HepG2 (cell line): ENCODE data around the gene FGGY. TPM values are rescaled to one million over a fixed set of nuclear protein-coding genes. Genes with fewer than 3 reads are reported as not detected.
A peak's percentile ranks its signal among the peaks of the same experiment; 100 is the strongest.

Experiments
- CREB1 ChIP-seq, 2 experiments: fragments of 450-650 bp in 1 of 2; IDR thresholded peaks; 2 replicates each; pipeline ENCODE4 v1.6.1; 2016 to 2017; ENCODE audit warnings: control low read depth in 1 of 2, mild to moderate bottlenecking in 1 of 2, missing compliant biosample characterization in 1 of 2, missing genetic modification characterization in 1 of 2
- ELF1 ChIP-seq: sonication (generic); formaldehyde crosslinking; IDR thresholded peaks from 2 replicates; pipeline ENCODE4 v1.4.0; 2020; ENCODE audit warnings: missing genetic modification reagents
- FOXK1 ChIP-seq: sonication (generic); formaldehyde crosslinking; IDR thresholded peaks from 2 replicates; pipeline ENCODE4 v1.4.0; 2020; ENCODE audit warnings: low read depth, missing genetic modification reagents, borderline replicate concordance
- FOXO1 ChIP-seq: sonication (generic); formaldehyde crosslinking; IDR thresholded peaks from 2 replicates; pipeline ENCODE4 v1.4.0; 2020; ENCODE audit warnings: missing genetic modification reagents
- GATAD2A ChIP-seq: IDR thresholded peaks from 2 replicates; pipeline ENCODE4 v1.6.1; 2016
- GPN1 ChIP-seq: sonication (generic); formaldehyde crosslinking; IDR thresholded peaks from 2 replicates; pipeline ENCODE4 v1.5.1; 2020; ENCODE audit warnings: missing genetic modification reagents, borderline replicate concordance
- HDAC1 ChIP-seq: sonication (generic); formaldehyde crosslinking; IDR thresholded peaks from 2 replicates; pipeline ENCODE4 v1.5.1; 2020; ENCODE audit warnings: mild to moderate bottlenecking, missing genetic modification reagents
- HNF4A ChIP-seq: sonication (generic); formaldehyde crosslinking; IDR thresholded peaks from 2 replicates; pipeline ENCODE4 v1.4.0; 2020; ENCODE audit warnings: missing genetic modification reagents
- ISX ChIP-seq: sonication (generic); formaldehyde crosslinking; conservative IDR thresholded peaks from 2 replicates; pipeline ENCODE4 v1.5.0; 2020; ENCODE audit warnings: missing genetic modification reagents
- MAFK ChIP-seq, 2 experiments: IDR thresholded peaks in 1 of 2; conservative IDR thresholded peaks in 1 of 2; 2 replicates each; pipeline ENCODE4 v1.6.1; 2011; ENCODE audit warnings: improper control_type of control experiment in 2 of 2, low read length in 2 of 2
- MED1 ChIP-seq: sonication (generic); formaldehyde crosslinking; IDR thresholded peaks from 2 replicates; pipeline ENCODE4 v1.4.0; 2020; ENCODE audit warnings: missing genetic modification reagents
- PAXIP1 ChIP-seq: sonication (generic); formaldehyde crosslinking; conservative IDR thresholded peaks from 2 replicates; pipeline ENCODE4 v1.4.0; 2020; ENCODE audit warnings: mild to moderate bottlenecking, missing genetic modification reagents, moderate library complexity
- POGZ ChIP-seq: sonication (generic); formaldehyde crosslinking; IDR thresholded peaks from 2 replicates; pipeline ENCODE4 v1.4.0; 2020; ENCODE audit warnings: mild to moderate bottlenecking, missing genetic modification reagents
- RARA ChIP-seq: IDR thresholded peaks from 2 replicates; pipeline ENCODE4 v1.6.1; 2016; ENCODE audit warnings: missing genetic modification reagents, missing compliant biosample characterization
- SMC3 ChIP-seq: IDR thresholded peaks from 2 replicates; pipeline ENCODE4 v1.6.1; 2011; ENCODE audit warnings: low read length, improper control_type of control experiment
- TEAD2 ChIP-seq: sonication (generic); formaldehyde crosslinking; IDR thresholded peaks from 2 replicates; pipeline ENCODE4 v1.9.0; 2021; ENCODE audit warnings: missing genetic modification reagents
- ZNF652 ChIP-seq: IDR thresholded peaks from 2 replicates; pipeline ENCODE4 v1.6.1; 2016; ENCODE audit warnings: low read depth, borderline replicate concordance
- polyA plus RNA-seq, 8 experiments: library from polyadenylated mRNA; depleted of rRNA in 3 of 8; stranded (reverse) in 7 of 8; unstranded in 1 of 8; fragments of >200 nt; fragmentation: Illumina TruSeq in 4 of 8; extraction: Trizol in 4 of 8; gene quantifications; 2 replicates each; pipeline versions ENCODE4 v1.2.1 to v1.2.3, GENCODE V29; 2011 to 2016; ENCODE audit warnings: low read depth in 4 of 8, missing spikeins in 1 of 8, mixed read lengths in 1 of 8; ENCODE audit not compliant: insufficient read depth in 1 of 8
- total RNA-seq, 5 experiments: library from RNA; depleted of rRNA; stranded (reverse); fragments of >200 nt; fragmentation: Illumina TruSeq; extraction: Trizol; gene quantifications; 2 replicates each; pipeline ENCODE4 v1.2.3, GENCODE V29; 2016; ENCODE audit warnings: low read depth in 1 of 5
- TF ChIP-seq, protein P1 (sequence below): IDR thresholded peaks from 2 replicates; pipeline ENCODE4 v1.4.0; 2020; ENCODE audit warnings: mild to moderate bottlenecking, missing genetic modification reagents

The FGGY gene
- total and polyA plus RNA-seq, 2 of the 13 experiments (the other 11 are each of a cell fraction or from before 2014, with no cell fraction given) = 15.7 to 27.5 TPM

- no peak for TF ChIP-seq ISX
- peak; percentile 53 for TF ChIP-seq MED1 (CRISPR knock-in tag)
- no peak for TF ChIP-seq FOXO1 (CRISPR knock-in tag)
- TF ChIP-seq HNF4A (CRISPR knock-in tag) = peak; percentile 90
- peak; percentile 32 for TF ChIP-seq RARA (CRISPR knock-in tag)
- no peak for TF ChIP-seq CREB1 (IDR thresholded peaks at IDR 0.05)
- peak; percentile 46; the same call in 1 of the 2 replicates for TF ChIP-seq CREB1 (CRISPR knock-in tag; IDR thresholded peaks at IDR 0.05)
- TF ChIP-seq GPN1 (CRISPR knock-in tag) = no peak
- TF ChIP-seq GATAD2A (CRISPR knock-in tag) = no peak; the same call in 1 of the 2 replicates
- TF ChIP-seq SMC3 = 0 out of 2 replicates have a peak, but pooled peaks have one; percentile 7
- TF ChIP-seq, protein P1, sequence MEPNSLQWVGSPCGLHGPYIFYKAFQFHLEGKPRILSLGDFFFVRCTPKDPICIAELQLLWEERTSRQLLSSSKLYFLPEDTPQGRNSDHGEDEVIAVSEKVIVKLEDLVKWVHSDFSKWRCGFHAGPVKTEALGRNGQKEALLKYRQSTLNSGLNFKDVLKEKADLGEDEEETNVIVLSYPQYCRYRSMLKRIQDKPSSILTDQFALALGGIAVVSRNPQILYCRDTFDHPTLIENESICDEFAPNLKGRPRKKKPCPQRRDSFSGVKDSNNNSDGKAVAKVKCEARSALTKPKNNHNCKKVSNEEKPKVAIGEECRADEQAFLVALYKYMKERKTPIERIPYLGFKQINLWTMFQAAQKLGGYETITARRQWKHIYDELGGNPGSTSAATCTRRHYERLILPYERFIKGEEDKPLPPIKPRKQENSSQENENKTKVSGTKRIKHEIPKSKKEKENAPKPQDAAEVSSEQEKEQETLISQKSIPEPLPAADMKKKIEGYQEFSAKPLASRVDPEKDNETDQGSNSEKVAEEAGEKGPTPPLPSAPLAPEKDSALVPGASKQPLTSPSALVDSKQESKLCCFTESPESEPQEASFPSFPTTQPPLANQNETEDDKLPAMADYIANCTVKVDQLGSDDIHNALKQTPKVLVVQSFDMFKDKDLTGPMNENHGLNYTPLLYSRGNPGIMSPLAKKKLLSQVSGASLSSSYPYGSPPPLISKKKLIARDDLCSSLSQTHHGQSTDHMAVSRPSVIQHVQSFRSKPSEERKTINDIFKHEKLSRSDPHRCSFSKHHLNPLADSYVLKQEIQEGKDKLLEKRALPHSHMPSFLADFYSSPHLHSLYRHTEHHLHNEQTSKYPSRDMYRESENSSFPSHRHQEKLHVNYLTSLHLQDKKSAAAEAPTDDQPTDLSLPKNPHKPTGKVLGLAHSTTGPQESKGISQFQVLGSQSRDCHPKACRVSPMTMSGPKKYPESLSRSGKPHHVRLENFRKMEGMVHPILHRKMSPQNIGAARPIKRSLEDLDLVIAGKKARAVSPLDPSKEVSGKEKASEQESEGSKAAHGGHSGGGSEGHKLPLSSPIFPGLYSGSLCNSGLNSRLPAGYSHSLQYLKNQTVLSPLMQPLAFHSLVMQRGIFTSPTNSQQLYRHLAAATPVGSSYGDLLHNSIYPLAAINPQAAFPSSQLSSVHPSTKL (CRISPR knock-in tag) = peak; percentile 35
- no peak for TF ChIP-seq MAFK (conservative IDR thresholded peaks at IDR 0.05 in 1 of 2, IDR thresholded peaks at IDR 0.05 in 1 of 2; ENCODE audit: low read length in 2 of 2)
- peak; percentile 41; the same call in 1 of the 2 replicates for TF ChIP-seq FOXK1 (CRISPR knock-in tag)
- TF ChIP-seq ZNF652 (CRISPR knock-in tag) = 0 out of 2 replicates have a peak, but pooled peaks have one; percentile 23
- peak; percentile 88 for TF ChIP-seq POGZ (CRISPR knock-in tag)
- 0 out of 2 replicates have a peak, but pooled peaks have one; percentile 34 for TF ChIP-seq HDAC1 (CRISPR knock-in tag)
- TF ChIP-seq ELF1 (CRISPR knock-in tag) = 0 out of 2 replicates have a peak, but pooled peaks have one; percentile 13
- peak; percentile 61 for TF ChIP-seq PAXIP1
- TF ChIP-seq TEAD2 (CRISPR knock-in tag) = no peak
- TF ChIP-seq, all 625 proteins: peak for 28
Measured at GRCh38 chr1:59480188-59480888, 183.4 kb downstream of the FGGY start (continued).
